A673 (cell line): ENCODE data around the gene HOXC10. TPM values are rescaled to one million over a fixed set of nuclear protein-coding genes. Genes with fewer than 3 reads are reported as not detected.

Experiments
- BruUV-seq: library from RNA; stranded (reverse); fragments of 400-500 nt; replicated peaks from 2 replicates; lab custom pipeline; 2021; lab: Mats Ljungman, UMichigan
- CTCF ChIA-PET: fragments of 300-600 bp; sonication (Branson Sonifier 250); formaldehyde crosslinking; loops from one replicate; lab custom pipeline; 2022; ENCODE audit warnings: antibody characterized with exemption; lab: Charles Lee
- POLR2A ChIA-PET: fragments of 300-600 bp; sonication (Branson Sonifier 250); formaldehyde crosslinking; loops from one replicate; lab custom pipeline; 2022; ENCODE audit warnings: antibody characterized with exemption; ENCODE audit not compliant: low non-redundant PET; lab: Charles Lee
- DNase-seq: peaks from one replicate; pipeline ENCODE4 v3.0.0-alpha.2; 2015; ENCODE audit warnings: low spot score
- H3K27ac ChIP-seq: fragments of 200-600 bp; sonication (generic); 2 replicates; pipeline ENCODE4 v1.5.1; 2016; ENCODE audit warnings: mixed run types, low read depth, mild to moderate bottlenecking, mixed read lengths, antibody characterized with exemption, low read length; ENCODE audit not compliant: poor library complexity, severe bottlenecking
- H3K27me3 ChIP-seq: fragments of 200-600 bp; sonication (generic); replicated peaks from 2 replicates; pipeline ENCODE4 v1.6.1; 2017; ENCODE audit warnings: mixed run types, low read depth, mild to moderate bottlenecking, mixed read lengths, antibody characterized with exemption, low read length; ENCODE audit not compliant: insufficient read depth, poor library complexity
- H3K36me3 ChIP-seq: fragments of 200-600 bp; sonication (generic); 2 replicates; pipeline ENCODE4 v1.6.1; 2016; ENCODE audit warnings: mixed run types, mild to moderate bottlenecking, mixed read lengths, antibody characterized with exemption, low read length; ENCODE audit not compliant: insufficient read depth, poor library complexity, severe bottlenecking
- H3K4me1 ChIP-seq: fragments of 200-600 bp; sonication (generic); 2 replicates; pipeline ENCODE4 v1.6.1; 2017; ENCODE audit warnings: mixed run types, mild to moderate bottlenecking, mixed read lengths, antibody characterized with exemption, low read length; ENCODE audit not compliant: insufficient read depth, poor library complexity, severe bottlenecking
- H3K4me3 ChIP-seq: fragments of 200-600 bp; sonication (generic); 2 replicates; pipeline ENCODE4 v1.5.1; 2016; ENCODE audit warnings: low read depth, mixed run types, mild to moderate bottlenecking, mixed read lengths, low read length; ENCODE audit not compliant: poor library complexity, severe bottlenecking
- H3K9me3 ChIP-seq: fragments of 200-600 bp; sonication (generic); 2 replicates; pipeline ENCODE4 v1.6.1; 2016; ENCODE audit warnings: mixed run types, low read depth, mild to moderate bottlenecking, mixed read lengths, antibody characterized with exemption, low read length; ENCODE audit not compliant: poor library complexity, severe bottlenecking
- CTCF ChIP-seq: fragments of 300-800, 200-600 bp; sonication (generic); conservative IDR thresholded peaks from 2 replicates; pipeline ENCODE4 v1.5.1; 2017; ENCODE audit warnings: low read depth, mild to moderate bottlenecking, antibody characterized with exemption, low read length, moderate library complexity, mixed read lengths
- EZH2 ChIP-seq: fragments of 200-600 bp; sonication (generic); IDR thresholded peaks from 2 replicates; pipeline ENCODE4 v1.6.1; 2017; ENCODE audit warnings: borderline replicate concordance, low read depth, mild to moderate bottlenecking, mixed read lengths, antibody characterized with exemption, low read length; ENCODE audit not compliant: poor library complexity, severe bottlenecking
- intact Hi-C: fragments of 100-400 bp; cut with micrococcal nuclease; formaldehyde crosslinking; loops from one replicate; pipeline ENCODE4 v1.10.0; 2022; ENCODE audit not compliant: unreplicated experiment
- total RNA-seq: library from RNA; stranded (reverse); gene quantifications from 2 replicates; pipeline ENCODE4 v1.2.3, GENCODE V29; 2021

The HOXC10 gene
- total RNA-seq, 1 experiment from 2014 or later, result 27.8 TPM

- DNase-seq, result no peak
- no TSS peak for BruUV-seq
- TF ChIP-seq EZH2 (no peak), CTCF (no peak)
- H3K27ac ChIP-seq, result no peak overlapping the region
- H3K27me3 ChIP-seq, result no peaks in the 10 kb centered on the region
- no peaks in the 10 kb centered on the region for H3K9me3 ChIP-seq
- H3K4me1 ChIP-seq, result peaks cover 5% of the 10 kb centered on the region
- POLR2A ChIA-PET, result no interaction called here
- intact Hi-C loops, result no loop called here
- CTCF ChIA-PET, result no interaction called here
- H3K36me3 ChIP-seq, result no peaks in the 10 kb centered on the region
- no peak overlapping the region for H3K4me3 ChIP-seq
Measured at GRCh38 chr12:53961025-53961761, 23.8 kb upstream of the HOXC10 start.

- Histone ChIP-seq H3K27me3 (no peaks in the 10 kb centered on the region), H3K4me1 (peaks cover 17% of the 10 kb centered on the region), H3K4me3 (no peak overlapping the region), H3K36me3 (no peaks in the 10 kb centered on the region), H3K9me3 (no peaks in the 10 kb centered on the region), H3K27ac (no peak overlapping the region)
- no peak for TF ChIP-seq EZH2
- TF ChIP-seq CTCF, result no peak
- ChIA-PET POLR2A (no interaction called here), CTCF (no interaction called here)
- no TSS peak for BruUV-seq
- intact Hi-C loops, result no loop called here
- no peak for DNase-seq
Measured at GRCh38 chr12:53963005-53963404, 21.9 kb upstream of the HOXC10 start.

GRCh38 chr12:53963434-53964314 is 21.3 kb upstream of the HOXC10 start:
- Histone ChIP-seq H3K27ac (no peak overlapping the region), H3K4me1 (peaks cover 23% of the 10 kb centered on the region), H3K36me3 (no peaks in the 10 kb centered on the region), H3K9me3 (no peaks in the 10 kb centered on the region), H3K4me3 (no peak overlapping the region), H3K27me3 (no peaks in the 10 kb centered on the region)
- BruUV-seq, result no TSS peak
- intact Hi-C loops, result no loop called here
- no peak for DNase-seq
- POLR2A ChIA-PET, result no interaction called here
- no peak for TF ChIP-seq EZH2
- TF ChIP-seq CTCF, result no peak
- CTCF ChIA-PET, result no interaction called here
